ENCODE data around the gene CNKSR3.

CNKSR3 gene

GRCh38 chr6:154354265-154354777 is 156.2 kb downstream of the CNKSR3 start:
- Histone ChIP-seq H3K4me1 (ENCODE audit: control insufficient read depth, insufficient read depth, low read length) (no peaks in the 10 kb centered on the region), H3K27ac (ENCODE audit: low read length) (no peak overlapping the region), H3K4me3 (ENCODE audit: low read length) (no peak overlapping the region), H3K36me3 (ENCODE audit: control insufficient read depth, insufficient read depth, low read length) (no peaks in the 10 kb centered on the region), H3K9me3 (ENCODE audit: control insufficient read depth, insufficient read depth, low read length) (no peaks in the 10 kb centered on the region), H3K27me3 (ENCODE audit: control insufficient read depth, insufficient read depth, low read length) (no peaks in the 10 kb centered on the region)
- DNase-seq (ENCODE audit: low read depth, low spot score) = no peak
- WGBS (ENCODE audit: insufficient coverage, insufficient read length) = 100% methylated on average over 8 of the region's 8 CpGs

DNA sequence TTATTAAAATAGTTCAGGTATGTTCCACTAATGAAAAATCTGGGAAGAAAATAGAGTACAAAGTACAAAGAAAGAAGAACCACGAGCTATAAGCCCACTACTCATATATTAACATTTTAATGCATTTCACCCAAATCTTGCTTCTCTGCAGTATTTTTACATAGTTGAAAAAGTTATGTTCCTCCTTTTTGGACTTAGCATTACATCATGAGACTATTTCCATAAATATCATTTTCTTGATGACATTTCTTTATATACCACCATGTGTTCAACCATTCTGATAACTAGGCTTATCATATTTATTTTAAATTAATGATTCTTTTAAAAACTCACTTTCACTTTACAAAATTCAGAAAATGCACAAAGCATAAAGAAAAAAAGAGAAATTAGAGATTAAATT is 156.9 kb downstream of the CNKSR3 start:
- H3K36me3 ChIP-seq (ENCODE audit: control insufficient read depth, insufficient read depth, low read length) = no peaks in the 10 kb centered on the region
- no peaks in the 10 kb centered on the region for H3K4me1 ChIP-seq (ENCODE audit: control insufficient read depth, insufficient read depth, low read length)
- no peak for DNase-seq (ENCODE audit: low read depth, low spot score)
- no peak overlapping the region for H3K27ac ChIP-seq (ENCODE audit: low read length)
- no peak overlapping the region for H3K4me3 ChIP-seq (ENCODE audit: low read length)
- no peaks in the 10 kb centered on the region for H3K9me3 ChIP-seq (ENCODE audit: control insufficient read depth, insufficient read depth, low read length)
- no CpG with 5 or more reads among the region's 1 CpG for WGBS (ENCODE audit: insufficient coverage, insufficient read length)
- no peaks in the 10 kb centered on the region for H3K27me3 ChIP-seq (ENCODE audit: control insufficient read depth, insufficient read depth, low read length)

DNA sequence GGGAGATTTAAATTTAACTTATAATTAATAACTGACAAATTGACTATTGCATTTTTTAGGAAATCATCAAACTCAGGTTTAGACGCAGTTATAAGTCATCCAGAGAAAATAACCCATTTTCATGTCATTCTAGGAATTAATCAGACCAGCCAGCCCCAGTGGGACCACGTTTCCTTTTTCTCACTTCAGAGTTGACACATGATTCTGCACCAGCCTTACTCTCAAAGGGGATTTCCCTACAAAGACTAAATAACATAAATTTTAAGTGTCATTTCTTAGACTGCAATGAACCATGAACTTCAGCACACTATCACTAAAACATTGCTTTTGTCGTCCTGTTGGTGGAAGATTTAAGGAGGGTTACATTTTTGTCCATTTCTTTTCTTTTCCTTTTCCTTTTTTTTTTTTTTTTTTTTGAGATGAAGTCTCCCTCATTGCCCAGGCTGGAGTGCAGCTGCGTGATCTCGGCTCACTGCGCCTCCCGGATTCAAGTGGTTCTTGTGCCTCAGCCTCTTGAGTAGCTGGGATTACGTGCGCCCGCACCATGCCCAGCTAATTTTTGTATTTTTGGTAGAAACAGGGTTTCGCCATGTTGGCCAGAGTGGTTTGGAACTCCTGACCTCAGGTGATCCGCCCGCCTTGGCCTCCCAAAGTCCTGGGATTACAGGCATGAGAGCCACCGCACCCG is 157.4 kb downstream of the CNKSR3 start:
- H3K9me3 ChIP-seq (ENCODE audit: control insufficient read depth, insufficient read depth, low read length) = no peaks in the 10 kb centered on the region
- no peaks in the 10 kb centered on the region for H3K27me3 ChIP-seq (ENCODE audit: control insufficient read depth, insufficient read depth, low read length)
- H3K27ac ChIP-seq (ENCODE audit: low read length) = no peak overlapping the region
- no CpG with 5 or more reads among the region's 15 CpGs for WGBS (ENCODE audit: insufficient coverage, insufficient read length)
- H3K4me1 ChIP-seq (ENCODE audit: control insufficient read depth, insufficient read depth, low read length) = no peaks in the 10 kb centered on the region
- no peak overlapping the region for H3K4me3 ChIP-seq (ENCODE audit: low read length)
- no peaks in the 10 kb centered on the region for H3K36me3 ChIP-seq (ENCODE audit: control insufficient read depth, insufficient read depth, low read length)
- no peak for DNase-seq (ENCODE audit: low read depth, low spot score)

GRCh38 chr6:154350293-154350692 is 160.2 kb downstream of the CNKSR3 start:
- Histone ChIP-seq H3K27ac (ENCODE audit: low read length) (no peak overlapping the region), H3K4me1 (ENCODE audit: control insufficient read depth, insufficient read depth, low read length) (no peaks in the 10 kb centered on the region), H3K4me3 (ENCODE audit: low read length) (no peak overlapping the region), H3K27me3 (ENCODE audit: control insufficient read depth, insufficient read depth, low read length) (no peaks in the 10 kb centered on the region), H3K36me3 (ENCODE audit: control insufficient read depth, insufficient read depth, low read length) (no peaks in the 10 kb centered on the region), H3K9me3 (ENCODE audit: control insufficient read depth, insufficient read depth, low read length) (no peaks in the 10 kb centered on the region)
- no CpG with 5 or more reads among the region's 3 CpGs for WGBS (ENCODE audit: insufficient coverage, insufficient read length)
- DNase-seq (ENCODE audit: low read depth, low spot score) = no peak

- Histone ChIP-seq H3K27me3 (ENCODE audit: control insufficient read depth, insufficient read depth, low read length) (no peaks in the 10 kb centered on the region), H3K9me3 (ENCODE audit: control insufficient read depth, insufficient read depth, low read length) (no peaks in the 10 kb centered on the region), H3K27ac (ENCODE audit: low read length) (no peak overlapping the region), H3K4me3 (ENCODE audit: low read length) (no peak overlapping the region), H3K4me1 (ENCODE audit: control insufficient read depth, insufficient read depth, low read length) (0 out of 2 replicates have a peak, but pooled peaks cover 1% of the 10 kb centered on the region), H3K36me3 (ENCODE audit: control insufficient read depth, insufficient read depth, low read length) (no peaks in the 10 kb centered on the region)
- WGBS (ENCODE audit: insufficient coverage, insufficient read length) = no CpG with 5 or more reads among the region's 6 CpGs
- DNase-seq (ENCODE audit: low read depth, low spot score) = no peak
Measured at GRCh38 chr6:154347981-154348380, 162.5 kb downstream of the CNKSR3 start.

- H3K27me3 ChIP-seq (ENCODE audit: control insufficient read depth, insufficient read depth, low read length) = no peaks in the 10 kb centered on the region
- H3K4me3 ChIP-seq (ENCODE audit: low read length) = no peak overlapping the region
- no peak for DNase-seq (ENCODE audit: low read depth, low spot score)
- H3K9me3 ChIP-seq (ENCODE audit: control insufficient read depth, insufficient read depth, low read length) = no peaks in the 10 kb centered on the region
- WGBS (ENCODE audit: insufficient coverage, insufficient read length) = no CpG with 5 or more reads among the region's 4 CpGs
- H3K27ac ChIP-seq (ENCODE audit: low read length) = no peak overlapping the region
- no peaks in the 10 kb centered on the region for H3K36me3 ChIP-seq (ENCODE audit: control insufficient read depth, insufficient read depth, low read length)
- 0 out of 2 replicates have a peak, but pooled peaks cover 1% of the 10 kb centered on the region for H3K4me1 ChIP-seq (ENCODE audit: control insufficient read depth, insufficient read depth, low read length)
Measured at GRCh38 chr6:154345811-154346210, 164.7 kb downstream of the CNKSR3 start.

DNA sequence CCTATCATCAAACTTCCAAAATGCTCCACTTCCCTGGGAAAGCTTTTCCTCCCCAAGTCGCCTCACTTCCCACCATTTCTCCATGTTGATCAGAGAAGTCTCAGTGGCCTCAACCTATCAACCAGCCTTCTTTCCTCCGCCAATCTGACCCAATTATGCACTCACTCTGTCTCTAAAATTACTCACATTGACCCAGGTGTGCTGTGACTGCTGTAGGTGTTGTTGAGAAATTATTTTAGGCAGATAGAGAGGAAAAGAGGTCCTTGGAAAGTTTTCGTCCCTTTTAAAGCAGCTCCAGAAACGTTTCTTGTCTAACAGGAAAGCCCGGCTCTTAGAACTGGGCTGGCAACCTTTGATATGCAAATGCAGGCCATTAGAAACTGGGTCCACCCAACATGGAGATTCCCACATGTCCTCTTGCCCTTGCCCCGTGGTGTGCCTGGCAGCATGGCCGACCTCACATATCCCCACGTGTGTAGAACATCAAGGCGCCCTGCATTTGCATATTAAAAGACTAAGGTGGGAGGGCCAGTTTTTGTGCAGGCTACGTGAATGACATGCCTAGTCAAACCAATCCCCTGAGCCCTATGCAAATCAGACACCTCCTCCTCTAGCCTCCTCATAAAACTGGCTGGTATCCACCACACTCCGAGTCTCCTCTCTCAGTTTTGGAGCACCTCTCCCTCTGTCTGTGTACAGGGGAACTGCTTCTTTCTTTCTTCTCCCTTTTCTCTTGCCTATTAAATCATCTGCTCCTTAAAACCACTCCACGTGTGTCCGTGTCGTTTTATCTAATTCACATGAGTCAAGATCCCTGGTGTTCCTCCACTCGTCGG is 166.8 kb downstream of the CNKSR3 start:
- no peaks in the 10 kb centered on the region for H3K36me3 ChIP-seq (ENCODE audit: control insufficient read depth, insufficient read depth, low read length)
- no peaks in the 10 kb centered on the region for H3K9me3 ChIP-seq (ENCODE audit: control insufficient read depth, insufficient read depth, low read length)
- WGBS (ENCODE audit: insufficient coverage, insufficient read length) = no CpG with 5 or more reads among the region's 16 CpGs
- H3K27ac ChIP-seq (ENCODE audit: low read length) = no peak overlapping the region
- 0 out of 2 replicates have a peak, but pooled peaks cover 1% of the 10 kb centered on the region for H3K4me1 ChIP-seq (ENCODE audit: control insufficient read depth, insufficient read depth, low read length)
- H3K4me3 ChIP-seq (ENCODE audit: low read length) = no peak overlapping the region
- no peaks in the 10 kb centered on the region for H3K27me3 ChIP-seq (ENCODE audit: control insufficient read depth, insufficient read depth, low read length)
- DNase-seq (ENCODE audit: low read depth, low spot score) = peak; percentile 50

DNA sequence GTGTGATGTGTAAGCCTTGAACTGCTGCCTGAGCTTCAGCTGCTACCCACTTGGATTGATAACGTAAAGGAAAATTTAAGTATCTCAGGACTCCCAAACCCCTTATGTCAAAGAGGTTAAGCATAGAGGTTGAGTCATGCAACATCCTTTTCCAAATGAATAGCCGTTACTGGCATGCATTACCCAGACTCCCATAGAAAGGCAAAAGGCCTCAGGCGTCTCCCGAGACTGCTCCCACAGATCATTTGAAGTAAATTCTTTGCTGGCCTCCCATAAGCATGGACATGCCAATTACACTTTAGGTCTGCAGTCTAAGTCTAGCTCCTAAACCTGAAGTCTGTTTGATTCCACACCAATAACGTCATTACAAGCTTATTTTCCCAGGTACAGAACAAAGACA is 168.6 kb downstream of the CNKSR3 start:
- 0 out of 2 replicates have a peak, but pooled peaks cover 1% of the 10 kb centered on the region for H3K4me1 ChIP-seq (ENCODE audit: control insufficient read depth, insufficient read depth, low read length)
- no CpG with 5 or more reads among the region's 5 CpGs for WGBS (ENCODE audit: insufficient coverage, insufficient read length)
- no peak for DNase-seq (ENCODE audit: low read depth, low spot score)
- H3K4me3 ChIP-seq (ENCODE audit: low read length) = no peak overlapping the region
- H3K9me3 ChIP-seq (ENCODE audit: control insufficient read depth, insufficient read depth, low read length) = no peaks in the 10 kb centered on the region
- H3K27ac ChIP-seq (ENCODE audit: low read length) = no peak overlapping the region
- H3K27me3 ChIP-seq (ENCODE audit: control insufficient read depth, insufficient read depth, low read length) = no peaks in the 10 kb centered on the region
- H3K36me3 ChIP-seq (ENCODE audit: control insufficient read depth, insufficient read depth, low read length) = no peaks in the 10 kb centered on the region

DNA sequence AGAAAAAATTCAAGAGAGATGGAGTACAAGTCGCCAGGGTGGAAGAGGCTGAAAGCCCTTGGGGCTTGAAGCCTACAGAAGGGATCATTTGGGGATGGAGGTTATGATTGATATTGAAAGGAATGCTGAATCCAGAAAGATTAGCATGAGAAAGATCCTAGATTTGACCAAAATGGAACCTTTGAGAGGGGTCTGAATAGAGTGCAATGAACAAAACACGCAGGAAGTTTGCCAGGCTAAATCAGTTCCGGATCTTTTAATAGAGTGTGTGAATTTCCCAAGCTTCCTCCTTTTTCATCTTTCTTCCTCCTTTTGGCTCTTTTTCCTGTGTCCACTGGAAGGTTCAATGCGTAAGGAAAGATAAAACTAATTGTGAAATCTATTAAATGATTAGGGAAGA is 169.1 kb downstream of the CNKSR3 start:
- Histone ChIP-seq H3K36me3 (ENCODE audit: control insufficient read depth, insufficient read depth, low read length) (no peaks in the 10 kb centered on the region), H3K4me3 (ENCODE audit: low read length) (no peak overlapping the region), H3K4me1 (ENCODE audit: control insufficient read depth, insufficient read depth, low read length) (0 out of 2 replicates have a peak, but pooled peaks cover 1% of the 10 kb centered on the region), H3K9me3 (ENCODE audit: control insufficient read depth, insufficient read depth, low read length) (no peaks in the 10 kb centered on the region), H3K27me3 (ENCODE audit: control insufficient read depth, insufficient read depth, low read length) (no peaks in the 10 kb centered on the region), H3K27ac (ENCODE audit: low read length) (no peak overlapping the region)
- WGBS (ENCODE audit: insufficient coverage, insufficient read length) = no CpG with 5 or more reads among the region's 4 CpGs
- no peak for DNase-seq (ENCODE audit: low read depth, low spot score)

Data from iPS DF 6.9 (cell line).